BLaER1 treated with 17β-estradiol and CSF1 and Interleukin-3, amounts not matched to agents 10 nM and 100 nM (cell line): ENCODE measurements around the gene PSME4.
"Not testable (repeated sequence)": the region's sequence is repeated elsewhere in the genome, so short reads cannot be mapped to it uniquely, and the experiment has no call there.

Experiments used
- H3K27ac ChIP-seq, 11 experiments: shearing (Covaris generic); formaldehyde crosslinking; 2 replicates each; pipeline ENCODE4 v1.8.1; 2022
- H3K27me3 ChIP-seq, 11 experiments: shearing (Covaris generic); formaldehyde crosslinking; 2 replicates each; pipeline ENCODE4 v1.8.1; 2022
- H3K36me3 ChIP-seq, 11 experiments: shearing (Covaris generic); formaldehyde crosslinking; 2 replicates each; pipeline ENCODE4 v1.8.1; 2022
- H3K4me1 ChIP-seq, 10 experiments: shearing (Covaris generic); formaldehyde crosslinking; 2 replicates each; pipeline ENCODE4 v1.8.1; 2022
- H3K4me2 ChIP-seq, 11 experiments: shearing (Covaris generic); formaldehyde crosslinking; 2 replicates each; pipeline ENCODE4 v1.8.1; 2022
- H3K4me3 ChIP-seq, 10 experiments: shearing (Covaris generic); formaldehyde crosslinking; 2 replicates each; pipeline ENCODE4 v1.8.1; 2022
- H3K9ac ChIP-seq, 11 experiments: shearing (Covaris generic); formaldehyde crosslinking; 2 replicates each; pipeline ENCODE4 v1.8.1; 2022
- H3K9me3 ChIP-seq, 11 experiments: shearing (Covaris generic); formaldehyde crosslinking; replicated peaks in 1 of 11; 2 replicates each; pipeline ENCODE4 v1.8.1; 2022
- H4K20me1 ChIP-seq, 11 experiments: shearing (Covaris generic); formaldehyde crosslinking; 2 replicates each; pipeline ENCODE4 v1.8.1; 2022
- Cebpa-rat ChIP-seq, 11 experiments: shearing (Covaris generic); IDR thresholded peaks; 2 replicates each; pipeline ENCODE4 v1.8.1; 2022

The PSME4 gene

GRCh38 chr2:53969285-53969967 is 1.4 kb downstream of the PSME4 start:
- no peak for TF ChIP-seq Cebpa-rat (IDR thresholded peaks at IDR 0.05)
- peaks cover 4 to 20% (median 11%) of the 10 kb centered on the region in 11 experiments; a peak in 15 of 22 replicates for H3K36me3 ChIP-seq
- H3K9me3 ChIP-seq, result no peaks in the 10 kb centered on the region; a peak in 1 of 22 replicates
- H3K4me2 ChIP-seq, result peak overlapping the region; percentile 74 to 94 (median 87)
- H3K27me3 ChIP-seq, result no peaks in the 10 kb centered on the region
- peak overlapping the region; percentile 79 to 97 (median 93) for H3K27ac ChIP-seq
- peaks cover 25 to 61% (median 60%) of the 10 kb centered on the region in 11 experiments; a peak in 20 of 22 replicates for H4K20me1 ChIP-seq
- peak overlapping the region; percentile 85 to 99 (median 97) for H3K4me3 ChIP-seq
- H3K4me1 ChIP-seq, result peaks cover 30 to 69% (median 46%) of the 10 kb centered on the region in 10 experiments
- peak overlapping the region; percentile 90 to 98 (median 96) for H3K9ac ChIP-seq

DNA sequence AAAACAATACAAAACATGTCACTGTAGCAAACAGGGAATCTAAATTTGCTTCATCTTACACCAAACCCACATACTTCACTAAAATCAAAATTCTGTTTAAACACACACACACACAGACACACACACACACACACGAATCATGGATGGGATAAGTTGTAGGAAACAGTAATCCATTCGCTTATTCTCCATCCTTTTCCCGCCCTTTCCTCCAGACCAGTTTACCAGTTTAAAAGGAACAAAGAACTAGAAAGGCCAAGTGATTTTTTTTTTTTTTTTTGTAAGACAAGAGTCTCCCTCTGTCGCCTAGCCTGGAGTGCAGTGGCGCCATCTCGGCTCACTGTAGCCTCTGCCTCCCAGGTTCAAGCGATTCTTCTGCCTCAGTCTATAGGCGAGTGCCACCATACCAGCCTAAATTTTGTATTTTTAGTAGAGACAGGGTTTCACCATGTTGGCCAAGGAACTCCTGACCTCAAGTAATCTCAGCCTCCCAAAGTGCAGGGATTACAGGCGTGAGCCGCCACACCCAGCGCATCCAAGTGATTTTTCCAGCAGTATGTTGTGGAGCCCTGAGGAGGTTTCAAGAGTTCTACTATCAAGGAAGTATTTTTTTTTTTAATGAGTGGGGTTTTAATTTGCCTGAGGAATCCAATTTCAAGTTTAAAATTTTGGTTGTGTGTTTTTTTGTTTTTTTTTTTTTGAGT is 5.7 kb downstream of the PSME4 start:
- Histone ChIP-seq H3K9ac (no peak overlapping the region; a peak in 1 of 22 replicates), H3K4me3 (no peak overlapping the region), H3K36me3 (peaks cover 0 to 28% (median 10%) of the 10 kb centered on the region in 11 experiments; a peak in 12 of 22 replicates), H3K27me3 (no peaks in the 10 kb centered on the region), H3K27ac (peak overlapping the region in 6 of 11 experiments; percentile 26 to 52 (median 36); a peak in 6 of 22 replicates), H3K4me1 (peaks cover 59 to 89% (median 74%) of the 10 kb centered on the region in 10 experiments), H3K9me3 (no peaks in the 10 kb centered on the region; a peak in 1 of 22 replicates), H4K20me1 (peaks cover 23 to 100% (median 88%) of the 10 kb centered on the region in 11 experiments; a peak in 20 of 22 replicates), H3K4me2 (peak overlapping the region; percentile 0 to 96 (median 36); a peak in 17 of 22 replicates)
- no peak for TF ChIP-seq Cebpa-rat (IDR thresholded peaks at IDR 0.05)

GRCh38 chr2:53964257-53964952 is 6.4 kb downstream of the PSME4 start:
- peaks cover 0 to 34% (median 14%) of the 10 kb centered on the region in 11 experiments; a peak in 13 of 22 replicates for H3K36me3 ChIP-seq
- H3K4me3 ChIP-seq, result peak overlapping the region in 2 of 10 experiments; percentile 9 to 27; a peak in 1 of 20 replicates
- H4K20me1 ChIP-seq, result peaks cover 16 to 100% (median 88%) of the 10 kb centered on the region in 11 experiments; a peak in 20 of 22 replicates
- H3K4me2 ChIP-seq, result peak overlapping the region in 8 of 11 experiments; percentile 24 to 96 (median 52); a peak in 14 of 22 replicates
- H3K27ac ChIP-seq, result peak overlapping the region in 5 of 11 experiments; percentile 1 to 52 (median 36); a peak in 8 of 22 replicates
- H3K9me3 ChIP-seq, result no peaks in the 10 kb centered on the region; a peak in 1 of 22 replicates
- peak overlapping the region in 1 of 11 experiments; percentile 7; a peak in 1 of 22 replicates for H3K9ac ChIP-seq
- peaks cover 59 to 89% (median 74%) of the 10 kb centered on the region in 10 experiments for H3K4me1 ChIP-seq
- no peak for TF ChIP-seq Cebpa-rat (IDR thresholded peaks at IDR 0.05)
- no peaks in the 10 kb centered on the region for H3K27me3 ChIP-seq

DNA sequence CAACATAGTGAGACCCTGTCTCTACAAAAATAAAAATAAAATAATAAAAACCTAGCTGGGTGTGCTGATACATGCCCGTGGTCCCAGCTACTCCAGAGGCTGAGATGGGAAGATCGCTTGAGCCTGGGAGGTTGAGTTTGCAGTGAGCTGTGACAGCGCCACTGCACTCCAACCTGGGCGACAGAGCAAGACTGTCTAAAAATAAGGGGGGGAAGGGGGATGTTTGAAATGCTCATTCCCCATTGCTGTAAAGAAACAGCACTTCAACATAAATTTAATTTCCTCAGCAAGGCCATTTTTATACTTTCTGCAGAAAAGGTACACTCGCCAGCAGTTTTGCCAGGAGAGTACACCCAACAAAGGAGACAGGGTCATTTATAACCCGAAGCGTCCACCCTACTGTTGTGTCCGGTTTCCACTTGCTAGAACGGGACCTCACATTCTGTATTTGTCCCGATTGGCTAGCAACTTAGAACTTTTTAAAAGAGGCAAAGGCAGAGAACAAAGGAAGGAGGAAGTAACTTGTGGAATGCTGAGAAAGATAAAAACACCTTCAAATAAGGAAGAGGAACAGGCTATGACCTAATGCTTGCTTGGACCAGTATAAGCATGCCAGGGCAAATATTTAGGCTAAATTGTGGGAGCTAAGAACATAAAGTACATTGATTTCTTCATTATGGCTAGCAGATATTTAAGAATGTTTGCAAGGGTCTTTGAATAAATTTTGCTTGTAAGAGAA is 9.1 kb downstream of the PSME4 start:
- Histone ChIP-seq H3K27ac (peak overlapping the region in 10 of 11 experiments; percentile 6 to 81 (median 62); a peak in 17 of 22 replicates), H3K4me2 (peak overlapping the region; percentile 67 to 96 (median 74)), H4K20me1 (peaks cover 10 to 100% (median 88%) of the 10 kb centered on the region in 11 experiments; a peak in 19 of 22 replicates), H3K9ac (peak overlapping the region in 10 of 11 experiments; percentile 4 to 71 (median 56); a peak in 15 of 22 replicates), H3K4me3 (peak overlapping the region in 6 of 10 experiments; percentile 9 to 50 (median 40); a peak in 10 of 20 replicates), H3K4me1 (peaks cover 39 to 62% (median 54%) of the 10 kb centered on the region in 10 experiments), H3K36me3 (peaks cover 0 to 34% (median 14%) of the 10 kb centered on the region in 11 experiments; a peak in 13 of 22 replicates)
- H3K27me3 ChIP-seq, H3K9me3 ChIP-seq: not testable (repeated sequence)

- Histone ChIP-seq H3K9me3 (no peaks in the 10 kb centered on the region), H3K4me2 (peak overlapping the region in 8 of 11 experiments; percentile 67 to 96 (median 72); a peak in 12 of 22 replicates), H3K9ac (no peak overlapping the region), H3K27me3 (no peaks in the 10 kb centered on the region), H3K27ac (peak overlapping the region in 1 of 11 experiments; percentile 76; a peak in 1 of 22 replicates), H4K20me1 (peaks cover 13 to 100% (median 89%) of the 10 kb centered on the region in 11 experiments; a peak in 20 of 22 replicates), H3K36me3 (peaks cover 0 to 34% (median 12%) of the 10 kb centered on the region in 11 experiments; a peak in 14 of 22 replicates), H3K4me1 (peaks cover 39 to 56% (median 49%) of the 10 kb centered on the region in 10 experiments), H3K4me3 (no peak overlapping the region)
- TF ChIP-seq Cebpa-rat (IDR thresholded peaks at IDR 0.05), result no peak
Observed at GRCh38 chr2:53960476-53960875, 10.3 kb downstream of the PSME4 start.

DNA sequence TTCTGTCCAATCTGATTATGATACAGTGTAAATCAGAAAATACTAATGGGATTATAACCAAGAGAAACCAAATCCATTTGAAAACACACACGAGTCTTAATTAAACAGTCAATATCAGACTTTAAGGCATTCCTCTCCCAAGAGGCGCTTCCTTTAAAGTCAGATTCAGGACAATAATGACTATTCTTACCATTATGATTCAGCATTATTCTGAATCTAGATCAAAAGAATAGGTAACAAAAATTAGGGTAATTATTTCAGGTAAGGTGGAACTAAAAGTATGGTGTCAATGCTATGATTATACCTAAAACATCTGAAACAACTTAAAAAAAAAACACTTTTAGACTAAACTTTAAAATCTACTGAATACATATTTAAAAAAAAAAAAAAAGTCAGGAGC is 12.3 kb downstream of the PSME4 start:
- Histone ChIP-seq H3K4me1 (peaks cover 29 to 36% (median 30%) of the 10 kb centered on the region in 10 experiments), H4K20me1 (peaks cover 6 to 100% (median 90%) of the 10 kb centered on the region in 11 experiments; a peak in 20 of 22 replicates), H3K27ac (no peak overlapping the region), H3K36me3 (peaks cover 0 to 44% (median 18%) of the 10 kb centered on the region in 11 experiments; a peak in 17 of 22 replicates), H3K9ac (no peak overlapping the region), H3K9me3 (no peaks in the 10 kb centered on the region), H3K4me2 (no peak overlapping the region), H3K27me3 (no peaks in the 10 kb centered on the region), H3K4me3 (no peak overlapping the region)
- no peak for TF ChIP-seq Cebpa-rat (IDR thresholded peaks at IDR 0.05)

- TF ChIP-seq Cebpa-rat (IDR thresholded peaks at IDR 0.05), result no peak
- H3K4me1 ChIP-seq, result peaks cover 0 to 9% (median 2%) of the 10 kb centered on the region in 10 experiments; a peak in 6 of 20 replicates
- no peaks in the 10 kb centered on the region for H3K27me3 ChIP-seq
- H3K27ac ChIP-seq, result no peak overlapping the region
- no peak overlapping the region for H3K9ac ChIP-seq
- no peak overlapping the region for H3K4me2 ChIP-seq
- H4K20me1 ChIP-seq, result peaks cover 17 to 93% (median 77%) of the 10 kb centered on the region in 11 experiments; a peak in 20 of 22 replicates
- H3K4me3 ChIP-seq, result no peak overlapping the region
- peaks cover 16 to 71% (median 48%) of the 10 kb centered on the region in 11 experiments for H3K36me3 ChIP-seq
- H3K9me3 ChIP-seq, result peaks cover 0 to 11% (median 0%) of the 10 kb centered on the region in 11 experiments; a peak in 9 of 22 replicates
Observed at GRCh38 chr2:53952519-53952918, 18.3 kb downstream of the PSME4 start.
